Naive thymus-derived CD4-positive, alpha-beta T cell (primary cell): ENCODE results near the gene MTMR3. TPM values are rescaled to one million over a fixed set of nuclear protein-coding genes. Genes with fewer than 3 reads are reported as not detected.

Source experiments
- ATAC-seq: fragments of 150-1000 bp; cut with Tn5 transposase; 2 replicates; pipeline ENCODE4 v1.10.0; 2021; ENCODE audit warnings: mild to moderate bottlenecking, moderate library complexity
- CTCF ChIA-PET: fragments of 350-600 bp; sonication (Branson Sonifier 250); formaldehyde crosslinking; loops from one replicate; lab custom pipeline; 2021; ENCODE audit warnings: antibody characterized with exemption; lab: Charles Lee
- POLR2A ChIA-PET: fragments of 350-600 bp; sonication (Branson Sonifier 250); formaldehyde crosslinking; loops from one replicate; lab custom pipeline; 2021; ENCODE audit warnings: antibody characterized with exemption, inconsistent platforms; lab: Charles Lee
- DNase-seq, 9 donors: peaks; one replicate each; pipeline versions ENCODE4 v3.0.0 to v3.0.0-alpha.2; 2020 to 2022; ENCODE audit warnings: mixed read lengths in 1 of 9
- H3K27ac ChIP-seq: one replicate; pipeline ENCODE4 v1.7.0; 2013; ENCODE audit warnings: mild to moderate bottlenecking, low read depth, low read length, moderate library complexity
- H3K27me3 ChIP-seq, 2 donors: one replicate each; pipeline ENCODE4 v1.7.0; 2013; ENCODE audit warnings: low read length in 2 of 2, mild to moderate bottlenecking in 2 of 2, moderate library complexity in 2 of 2; ENCODE audit not compliant: control insufficient read depth in 2 of 2, insufficient read depth in 2 of 2
- H3K36me3 ChIP-seq, 3 experiments: 1 replicate in 2 of 3; 2 replicates in 1 of 3; pipeline ENCODE4 v1.7.0; 2013; ENCODE audit warnings: low read length in 3 of 3, mild to moderate bottlenecking in 3 of 3, moderate library complexity in 1 of 3; ENCODE audit not compliant: insufficient read depth in 3 of 3, control insufficient read depth in 2 of 3
- H3K4me1 ChIP-seq, 2 donors: one replicate each; pipeline ENCODE4 v1.7.0; 2013; ENCODE audit warnings: low read length in 2 of 2, mild to moderate bottlenecking in 2 of 2, moderate library complexity in 1 of 2; ENCODE audit not compliant: control insufficient read depth in 2 of 2, insufficient read depth in 2 of 2
- H3K4me3 ChIP-seq: 2 replicates; pipeline ENCODE4 v1.7.0; 2013; ENCODE audit warnings: mild to moderate bottlenecking, low read length
- H3K9me3 ChIP-seq, 3 experiments: 1 replicate in 2 of 3; 2 replicates in 1 of 3; pipeline ENCODE4 v1.7.0; 2013; ENCODE audit warnings: low read length in 3 of 3; ENCODE audit not compliant: control insufficient read depth in 2 of 3
- H3K27ac Mint-ChIP-seq, 9 donors: one replicate each; pipeline ENCODE4 v1.8.0; 2020 to 2022; ENCODE audit warnings: mixed read lengths in 9 of 9, mild to moderate bottlenecking in 8 of 9, moderate library complexity in 5 of 9, inconsistent platforms in 2 of 9
- H3K27me3 Mint-ChIP-seq, 5 donors: one replicate each; pipeline ENCODE4 v1.8.0; 2021 to 2022; ENCODE audit warnings: mixed read lengths in 5 of 5, mild to moderate bottlenecking in 1 of 5
- H3K36me3 Mint-ChIP-seq, 5 donors: one replicate each; pipeline ENCODE4 v1.8.0; 2020 to 2022; ENCODE audit warnings: mixed read lengths in 5 of 5, mild to moderate bottlenecking in 3 of 5, inconsistent platforms in 1 of 5
- H3K4me1 Mint-ChIP-seq, 7 donors: one replicate each; pipeline ENCODE4 v1.8.0; 2020 to 2022; ENCODE audit warnings: mixed read lengths in 7 of 7, mild to moderate bottlenecking in 3 of 7, inconsistent platforms in 1 of 7
- H3K4me3 Mint-ChIP-seq, 10 donors: one replicate each; pipeline ENCODE4 v1.8.0; 2020 to 2022; ENCODE audit warnings: mild to moderate bottlenecking in 10 of 10, mixed read lengths in 10 of 10, moderate library complexity in 6 of 10, inconsistent platforms in 2 of 10
- H3K9me3 Mint-ChIP-seq, 11 donors: one replicate each; pipeline ENCODE4 v1.8.0; 2020 to 2022; ENCODE audit warnings: mixed read lengths in 11 of 11, mild to moderate bottlenecking in 4 of 11, inconsistent platforms in 1 of 11, moderate library complexity in 1 of 11
- intact Hi-C, 2 donors: fragments of 100-400 bp; cut with micrococcal nuclease; formaldehyde crosslinking; loops; one replicate each; pipeline ENCODE4 v1.15.1; 2023
- polyA plus RNA-seq, 2 donors: library from polyadenylated mRNA; unstranded; fragments of 300-500 nt; fragmentation: Illumina TruSeq; gene quantifications; one replicate each; pipeline ENCODE4 v1.2.3, GENCODE V29; 2021
- total RNA-seq, 6 experiments: library from RNA in 5 of 6; stranded (reverse) in 5 of 6; gene quantifications; 1 replicate in 5 of 6; 2 replicates in 1 of 6; pipeline ENCODE4 v1.2.3 and lab custom pipeline; 2021 to 2026

MTMR3 gene
- total and polyA plus RNA-seq, 7 experiments from 2014 or later = 14.2 to 88.7 (median 60.6) TPM

DNA sequence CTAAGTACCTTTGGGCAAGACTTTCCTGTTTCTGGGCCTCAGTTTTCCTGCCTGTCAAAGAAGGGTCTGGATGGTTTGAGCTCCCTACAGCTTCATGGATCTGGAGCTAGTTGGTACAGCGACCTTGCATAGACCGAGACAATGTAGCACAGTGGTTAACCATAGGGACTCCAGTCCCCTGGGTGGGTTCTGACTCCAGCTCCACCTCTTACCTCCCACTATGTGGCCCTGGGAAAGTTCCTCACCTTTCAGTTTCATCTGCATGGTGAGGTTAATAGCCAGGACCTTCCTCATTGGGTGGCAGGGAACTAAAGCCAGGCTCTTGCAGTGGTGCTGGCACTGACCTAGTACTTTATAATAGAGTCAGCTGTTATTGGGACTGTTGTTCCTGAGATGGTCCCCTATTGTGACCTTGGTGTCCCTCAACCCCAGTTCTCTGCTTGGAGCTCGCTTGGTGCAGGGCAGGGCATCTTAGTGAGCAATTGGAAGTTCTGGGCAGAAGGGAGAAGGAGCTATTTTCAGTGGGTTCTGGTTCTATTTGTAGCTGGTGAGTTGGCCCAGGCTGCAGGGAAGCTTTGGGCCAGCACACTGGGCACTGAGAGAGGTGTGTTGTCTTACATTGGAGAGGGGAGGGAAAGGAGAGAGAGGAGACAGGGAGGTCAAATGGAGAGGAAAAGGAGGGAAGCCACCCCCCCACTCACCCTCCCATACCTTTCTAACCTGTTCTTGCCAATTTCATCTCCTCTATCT is 10.7 kb upstream of the MTMR3 start:
- H3K27ac Mint-ChIP-seq = peak overlapping the region in 1 of 9 donors; percentile 62
- H3K9me3 Mint-ChIP-seq = no peaks in the 10 kb centered on the region
- POLR2A ChIA-PET = no interaction called here
- intact Hi-C loops = no loop called here
- ATAC-seq (no peak), DNase-seq (no peak)
- Histone ChIP-seq H3K4me1 (peaks cover 0 to 8% of the 10 kb centered on the region in 2 donors), H3K4me3 (no peak overlapping the region), H3K27ac (no peak overlapping the region), H3K9me3 (no peaks in the 10 kb centered on the region), H3K27me3 (no peaks in the 10 kb centered on the region), H3K36me3 (no peaks in the 10 kb centered on the region)
- peaks cover 0 to 29% (median 0%) of the 10 kb centered on the region in 5 donors for H3K27me3 Mint-ChIP-seq
- no peak overlapping the region for H3K4me3 Mint-ChIP-seq
- CTCF ChIA-PET = no interaction called here
- no peaks in the 10 kb centered on the region for H3K36me3 Mint-ChIP-seq
- peaks cover 0 to 15% (median 6%) of the 10 kb centered on the region in 7 donors for H3K4me1 Mint-ChIP-seq

GRCh38 chr22:29872989-29873388 is 10.0 kb upstream of the MTMR3 start:
- peaks cover 0 to 35% (median 0%) of the 10 kb centered on the region in 5 donors for H3K27me3 Mint-ChIP-seq
- no peaks in the 10 kb centered on the region for H3K36me3 Mint-ChIP-seq
- ATAC-seq = peak; percentile 73
- Histone ChIP-seq H3K27ac (no peak overlapping the region), H3K9me3 (no peaks in the 10 kb centered on the region), H3K4me1 (peaks cover 0 to 8% of the 10 kb centered on the region in 2 donors), H3K36me3 (no peaks in the 10 kb centered on the region), H3K27me3 (no peaks in the 10 kb centered on the region), H3K4me3 (no peak overlapping the region)
- H3K9me3 Mint-ChIP-seq = no peaks in the 10 kb centered on the region
- H3K4me3 Mint-ChIP-seq = no peak overlapping the region
- ChIA-PET CTCF (no interaction called here), POLR2A (no interaction called here)
- intact Hi-C loops = no loop called here
- DNase-seq = no peak
- H3K4me1 Mint-ChIP-seq = peaks cover 0 to 15% (median 6%) of the 10 kb centered on the region in 7 donors
- no peak overlapping the region for H3K27ac Mint-ChIP-seq

DNA sequence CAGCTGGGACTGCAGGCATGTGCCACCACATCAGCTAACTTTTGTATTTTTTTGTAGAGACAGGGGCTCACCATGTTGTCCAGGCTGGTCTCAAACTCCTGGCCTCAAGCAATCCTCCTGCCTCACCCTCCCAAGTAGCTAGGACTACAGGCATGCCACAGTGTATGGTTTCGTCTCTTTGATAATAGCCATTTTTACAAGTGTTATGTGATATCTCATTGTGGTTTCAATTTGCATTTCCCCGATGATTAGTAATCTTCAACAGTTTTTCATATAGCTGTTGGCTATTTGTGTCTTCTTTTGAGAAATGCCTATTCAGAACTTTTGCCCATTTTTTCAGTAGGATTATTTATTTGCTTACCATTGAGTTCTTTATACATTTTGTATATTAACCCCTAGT is 9.0 kb upstream of the MTMR3 start:
- H3K27me3 Mint-ChIP-seq = peaks cover 0 to 36% (median 0%) of the 10 kb centered on the region in 5 donors
- Histone ChIP-seq H3K36me3 (no peaks in the 10 kb centered on the region), H3K27me3 (no peaks in the 10 kb centered on the region), H3K4me3 (no peak overlapping the region), H3K4me1 (peaks cover 0 to 8% of the 10 kb centered on the region in 2 donors), H3K9me3 (no peaks in the 10 kb centered on the region), H3K27ac (no peak overlapping the region)
- H3K36me3 Mint-ChIP-seq = no peaks in the 10 kb centered on the region
- POLR2A ChIA-PET = no interaction called here
- DNase-seq (no peak), ATAC-seq (no peak)
- no peak overlapping the region for H3K4me3 Mint-ChIP-seq
- CTCF ChIA-PET = no interaction called here
- peaks cover 0 to 15% (median 6%) of the 10 kb centered on the region in 7 donors for H3K4me1 Mint-ChIP-seq
- no peak overlapping the region for H3K27ac Mint-ChIP-seq
- intact Hi-C loops = no loop called here
- no peaks in the 10 kb centered on the region for H3K9me3 Mint-ChIP-seq

DNA sequence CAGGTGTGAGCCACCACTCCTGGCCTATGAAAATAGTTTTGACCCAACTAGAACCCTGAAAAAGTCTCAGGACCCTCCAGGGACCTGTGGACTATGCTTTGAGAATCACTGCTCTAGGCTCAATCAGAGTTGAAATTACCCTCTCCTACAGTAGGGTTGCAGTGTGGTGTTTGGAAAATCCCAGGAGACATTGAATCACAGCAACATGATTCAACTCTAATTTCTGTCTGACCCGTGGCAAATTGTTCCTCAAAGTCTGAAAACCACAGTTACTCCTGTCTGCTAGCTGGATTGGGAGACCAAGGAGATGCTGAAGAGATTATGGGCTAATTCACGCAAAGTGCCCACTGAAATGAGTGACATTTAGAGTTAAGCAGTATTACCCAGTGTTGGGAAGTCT is 5.4 kb upstream of the MTMR3 start:
- Histone ChIP-seq H3K27me3 (no peaks in the 10 kb centered on the region), H3K36me3 (no peaks in the 10 kb centered on the region), H3K4me3 (no peak overlapping the region), H3K27ac (no peak overlapping the region), H3K9me3 (no peaks in the 10 kb centered on the region), H3K4me1 (no peaks in the 10 kb centered on the region)
- H3K27ac Mint-ChIP-seq = no peak overlapping the region
- peaks cover 0 to 38% (median 0%) of the 10 kb centered on the region in 5 donors for H3K27me3 Mint-ChIP-seq
- DNase-seq = no peak
- H3K4me3 Mint-ChIP-seq = no peak overlapping the region
- intact Hi-C loops = no loop called here
- no peak for ATAC-seq
- no peaks in the 10 kb centered on the region for H3K9me3 Mint-ChIP-seq
- ChIA-PET CTCF (no interaction called here), POLR2A (interaction anchor here (1.1 kb wide), 1 partner anchor 8 kb away, joined by 3 read pairs; no protein-coding TSS in a partner anchor)
- H3K36me3 Mint-ChIP-seq = no peaks in the 10 kb centered on the region
- H3K4me1 Mint-ChIP-seq = peaks cover 0 to 5% (median 0%) of the 10 kb centered on the region in 7 donors

GRCh38 chr22:29879753-29880152 is 3.2 kb upstream of the MTMR3 start:
- no peak overlapping the region for H3K27ac Mint-ChIP-seq

DNA sequence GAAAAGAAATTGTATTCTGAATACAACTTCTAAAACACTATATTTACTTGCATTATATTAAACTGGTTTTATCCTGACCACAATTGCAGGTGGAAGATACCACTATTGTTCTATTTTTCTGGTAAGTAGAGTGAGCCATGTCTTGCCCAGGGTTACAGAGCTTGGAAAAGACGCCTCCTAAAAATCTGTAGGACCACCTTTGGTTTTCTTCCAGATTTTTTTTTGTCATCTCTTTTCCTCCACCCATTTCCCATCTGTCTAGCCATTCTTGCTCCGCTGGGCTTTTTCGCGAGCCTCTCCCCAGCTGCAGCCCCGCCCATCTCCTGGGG is 294 bp upstream of the MTMR3 start:
- DNase-seq (no peak), ATAC-seq (no peak)
- H3K9me3 ChIP-seq = no peaks in the 10 kb centered on the region
- H3K27ac Mint-ChIP-seq = peak overlapping the region in 7 of 9 donors; percentile 13 to 86 (median 56)
- CTCF ChIA-PET = interaction anchor here (0.6 to 1.2 kb wide), 2 partner anchors 13 to 122 kb away, joined by 3 read pairs; no protein-coding TSS in a partner anchor
- peak overlapping the region; percentile 93 for H3K27ac ChIP-seq
- peaks cover 0 to 6% (median 0%) of the 10 kb centered on the region in 5 donors for H3K27me3 Mint-ChIP-seq
- peaks cover 17 to 21% of the 10 kb centered on the region in 2 donors for H3K4me1 ChIP-seq
- POLR2A ChIA-PET = interaction anchor here (0.6 kb wide), 1 partner anchor 89 kb away, joined by 3 read pairs; no protein-coding TSS in a partner anchor
- intact Hi-C loops = loop anchor here (1.0 to 10.0 kb wide), 9 partner anchors 44 to 1612 kb away; partner anchors contain the start of genes ASCC2 (in 2 of the 2), NF2 (in 2 of the 2), UQCR10 (in 2 of the 2) and ZMAT5 (in 2 of the 2)
- no peaks in the 10 kb centered on the region for H3K9me3 Mint-ChIP-seq
- H3K4me3 ChIP-seq = peak overlapping the region; percentile 69
- peaks cover 0 to 8% (median 0%) of the 10 kb centered on the region in 3 experiments for H3K36me3 ChIP-seq
- peaks cover 0 to 12% (median 0%) of the 10 kb centered on the region in 7 donors for H3K4me1 Mint-ChIP-seq
- H3K36me3 Mint-ChIP-seq = peaks cover 0 to 1% (median 0%) of the 10 kb centered on the region in 5 donors
- no peaks in the 10 kb centered on the region for H3K27me3 ChIP-seq
- peak overlapping the region in 7 of 10 donors; percentile 72 to 95 (median 86) for H3K4me3 Mint-ChIP-seq

More at GRCh38 chr22:29879753-29880152, 3.2 kb upstream of the MTMR3 start:
- CTCF ChIA-PET = no interaction called here
- ATAC-seq (no peak), DNase-seq (no peak)
- POLR2A ChIA-PET = no interaction called here
- Mint-ChIP-seq H3K4me3 (peak overlapping the region in 1 of 10 donors; percentile 41), H3K27me3 (peaks cover 0 to 26% (median 0%) of the 10 kb centered on the region in 5 donors), H3K4me1 (peaks cover 0 to 12% (median 0%) of the 10 kb centered on the region in 7 donors), H3K36me3 (no peaks in the 10 kb centered on the region), H3K9me3 (no peaks in the 10 kb centered on the region)
- Histone ChIP-seq H3K4me3 (no peak overlapping the region), H3K9me3 (no peaks in the 10 kb centered on the region), H3K27me3 (no peaks in the 10 kb centered on the region), H3K36me3 (peaks cover 0 to 8% (median 0%) of the 10 kb centered on the region in 3 experiments), H3K27ac (no peak overlapping the region), H3K4me1 (peaks cover 0 to 7% of the 10 kb centered on the region in 2 donors)
- intact Hi-C loops = loop anchor here (5.0 to 10.0 kb wide), 6 partner anchors 85 to 1615 kb away; partner anchors contain the start of genes EWSR1 (in 1 of the 2), RHBDD3 (in 1 of the 2) and SFI1 (in 1 of the 2)
